GM12874 (cell line): ENCODE data around the gene SLC35F5.

ENCODE experiments used
- CTCF ChIP-seq: IDR thresholded peaks from 2 replicates; pipeline ENCODE4 v1.5.1; 2011; ENCODE audit warnings: low read depth, mild to moderate bottlenecking, control low read depth, low read length, moderate library complexity; ENCODE audit not compliant: insufficient read depth

Gene SLC35F5

GRCh38 chr2:113716291-113716690 lies 40.2 kb downstream of the SLC35F5 start:
- no peak for TF ChIP-seq CTCF

DNA sequence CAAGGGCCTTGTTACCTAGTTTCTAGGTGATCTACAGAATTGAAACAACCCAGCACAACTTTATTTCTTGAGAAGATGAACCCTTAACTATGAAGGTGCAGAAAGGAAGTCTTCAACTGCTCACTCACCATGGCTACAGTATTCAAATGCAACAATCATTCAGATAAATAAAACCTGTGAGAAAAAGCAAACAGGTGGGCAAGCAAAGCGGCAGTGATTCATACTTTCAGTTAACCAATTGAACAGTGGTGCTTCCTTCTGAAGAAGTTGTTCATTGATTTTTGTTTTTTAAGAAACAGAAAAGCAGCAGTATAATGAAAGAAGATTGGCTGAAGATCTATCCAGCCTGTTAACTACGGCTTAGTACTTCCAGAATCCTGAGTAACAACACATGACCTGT lies 43.5 kb downstream of the SLC35F5 start:
- TF ChIP-seq CTCF: no peak

- TF ChIP-seq CTCF: no peak
Observed at GRCh38 chr2:113711851-113712250, 44.6 kb downstream of the SLC35F5 start.

DNA sequence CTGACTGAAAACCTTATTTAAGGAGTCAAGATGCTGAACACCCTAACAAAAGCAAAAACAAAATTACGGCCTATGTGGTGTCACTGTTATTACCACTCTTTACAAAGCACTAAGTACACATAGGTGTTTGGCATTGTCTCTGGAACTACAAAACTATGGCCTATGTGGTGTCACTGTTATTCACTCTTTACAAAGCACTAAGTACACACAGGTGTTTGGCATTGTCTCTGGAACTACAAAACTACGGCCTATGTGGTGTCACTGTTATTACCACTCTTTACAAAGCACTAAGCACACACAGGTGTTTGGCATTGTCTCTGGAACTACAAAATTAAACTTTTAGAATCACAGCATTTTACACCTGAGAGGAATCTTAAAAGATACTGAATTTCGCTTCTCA lies 47.4 kb downstream of the SLC35F5 start:
- no peak for TF ChIP-seq CTCF

DNA sequence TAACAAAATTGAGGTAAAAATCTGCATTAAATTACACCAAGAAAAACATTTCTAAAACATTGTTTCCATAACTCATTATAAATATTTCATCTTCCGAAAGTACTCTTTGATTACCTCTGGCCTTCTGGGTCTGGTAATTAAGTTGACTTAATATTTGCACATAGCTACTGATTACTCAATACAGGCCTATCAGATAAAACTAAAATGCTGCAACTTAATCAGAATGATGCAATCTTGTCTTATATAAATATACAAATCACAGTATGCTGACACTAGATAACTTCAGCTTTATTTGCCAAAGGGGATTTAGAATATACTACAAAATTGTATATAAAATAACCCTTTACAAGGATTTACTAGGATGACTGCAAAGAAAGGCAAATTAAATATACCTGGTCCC lies 49.3 kb downstream of the SLC35F5 start:
- no peak for TF ChIP-seq CTCF

DNA sequence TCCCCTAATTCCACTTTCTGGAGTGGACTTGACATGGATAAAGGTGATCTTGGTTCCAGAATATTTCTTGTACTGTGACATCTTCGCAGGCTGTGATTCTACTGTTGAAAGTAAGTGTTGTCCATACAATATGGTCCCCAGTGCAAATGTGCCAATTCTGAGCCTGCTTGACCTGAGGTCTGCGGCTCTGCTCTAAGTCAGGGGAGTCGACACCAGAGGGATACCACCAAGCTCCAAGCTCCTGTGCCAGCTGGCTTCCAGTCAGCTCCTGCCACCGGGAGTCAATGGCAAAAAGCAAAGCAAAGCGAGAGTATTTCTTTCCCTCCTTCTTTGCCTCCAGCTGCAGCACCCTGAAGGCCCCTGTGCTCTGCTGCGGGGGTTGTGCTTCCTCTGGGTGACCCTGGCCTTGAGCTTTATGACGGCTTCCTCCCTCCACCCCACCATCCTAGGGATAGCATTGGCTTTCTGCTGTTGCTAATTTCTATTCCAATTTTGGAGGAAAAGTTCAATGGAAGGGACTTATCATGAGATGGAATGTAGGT lies 50.4 kb downstream of the SLC35F5 start:
- TF ChIP-seq CTCF: no peak

DNA sequence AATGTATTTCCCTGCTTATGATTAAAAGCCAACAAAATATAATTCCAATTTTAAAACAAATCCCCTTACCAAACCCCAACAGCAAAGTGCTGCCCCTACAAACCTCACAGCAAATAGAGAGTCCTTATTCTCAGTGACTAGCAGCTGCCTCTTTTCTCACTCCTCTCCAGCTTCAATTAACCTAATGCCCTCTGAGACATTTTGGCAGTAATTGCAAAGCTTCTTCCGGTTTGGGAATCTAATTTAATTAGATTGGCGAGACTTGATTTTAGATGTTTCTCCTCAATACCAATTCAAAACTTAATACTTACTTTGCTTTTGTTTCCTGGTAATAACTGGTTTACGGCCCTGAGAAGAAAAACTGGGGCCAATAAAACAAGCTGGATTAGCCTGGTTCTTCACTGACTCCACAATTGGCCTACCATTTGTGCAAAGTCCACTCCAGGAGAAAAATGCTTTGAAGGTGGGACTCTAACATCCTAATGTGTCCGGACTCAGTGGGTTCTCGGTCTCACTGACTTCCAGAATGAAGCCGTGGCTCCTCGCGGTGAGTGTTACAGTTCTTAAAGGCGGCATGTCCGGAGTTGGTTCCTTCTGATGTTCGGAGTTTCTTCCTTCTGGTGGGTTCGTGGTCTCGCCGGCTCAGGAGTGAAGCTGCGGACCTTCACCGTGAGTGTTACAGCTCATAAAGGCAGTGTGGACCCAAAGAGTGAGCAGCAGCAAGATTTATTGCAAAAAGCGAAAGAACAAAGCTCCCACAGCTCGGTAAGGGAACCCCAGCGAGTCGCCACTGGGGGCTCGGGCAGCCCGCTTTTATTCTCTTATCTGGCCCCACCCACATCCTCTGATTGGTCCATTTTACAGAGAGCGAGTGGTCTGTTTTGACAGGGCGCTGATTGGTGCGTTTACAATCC lies 52.8 kb downstream of the SLC35F5 start:
- no peak for TF ChIP-seq CTCF
